ENCODE data around the gene B4GALT5.

Gene B4GALT5

DNA sequence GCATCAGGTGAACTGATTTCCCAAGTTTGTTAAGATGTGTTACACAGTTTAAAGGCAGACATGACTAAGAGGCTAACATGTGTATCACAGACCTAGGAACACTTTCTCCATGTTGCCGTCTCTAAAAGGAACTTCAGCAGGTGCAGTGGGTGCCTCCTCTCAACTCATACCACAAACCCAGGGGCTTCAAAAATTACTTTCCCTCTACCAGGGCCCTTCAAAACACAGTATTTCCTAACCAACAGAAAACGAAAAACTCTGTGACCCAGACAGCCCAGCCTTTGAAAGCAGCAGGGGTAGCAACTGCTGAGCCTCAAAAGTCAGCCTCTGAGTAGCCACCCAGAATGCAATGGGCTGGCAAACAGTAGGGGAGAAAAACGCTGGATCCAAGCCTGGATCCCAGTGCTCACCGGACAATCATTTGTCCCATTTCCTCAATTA, 28.5 kb downstream of the B4GALT5 start:
- Histone ChIP-seq H3K4me3 (ENCODE audit: low read depth in 1 of 2, low read length in 1 of 2) (peak overlapping the region in 1 of 2 experiments; percentile 15), H3K4me1 (ENCODE audit: control insufficient read depth in 1 of 2, insufficient read depth in 1 of 2, low read depth in 1 of 2, low read length in 1 of 2) (peaks cover 99 to 100% of the 10 kb centered on the region in 2 experiments), H3K36me3 (peaks cover 4% of the 10 kb centered on the region), H3K9me3 (no peaks in the 10 kb centered on the region), H3K27ac (peak overlapping the region; percentile 96), H3K27me3 (no peaks in the 10 kb centered on the region)
- TF ChIP-seq, protein P1, sequence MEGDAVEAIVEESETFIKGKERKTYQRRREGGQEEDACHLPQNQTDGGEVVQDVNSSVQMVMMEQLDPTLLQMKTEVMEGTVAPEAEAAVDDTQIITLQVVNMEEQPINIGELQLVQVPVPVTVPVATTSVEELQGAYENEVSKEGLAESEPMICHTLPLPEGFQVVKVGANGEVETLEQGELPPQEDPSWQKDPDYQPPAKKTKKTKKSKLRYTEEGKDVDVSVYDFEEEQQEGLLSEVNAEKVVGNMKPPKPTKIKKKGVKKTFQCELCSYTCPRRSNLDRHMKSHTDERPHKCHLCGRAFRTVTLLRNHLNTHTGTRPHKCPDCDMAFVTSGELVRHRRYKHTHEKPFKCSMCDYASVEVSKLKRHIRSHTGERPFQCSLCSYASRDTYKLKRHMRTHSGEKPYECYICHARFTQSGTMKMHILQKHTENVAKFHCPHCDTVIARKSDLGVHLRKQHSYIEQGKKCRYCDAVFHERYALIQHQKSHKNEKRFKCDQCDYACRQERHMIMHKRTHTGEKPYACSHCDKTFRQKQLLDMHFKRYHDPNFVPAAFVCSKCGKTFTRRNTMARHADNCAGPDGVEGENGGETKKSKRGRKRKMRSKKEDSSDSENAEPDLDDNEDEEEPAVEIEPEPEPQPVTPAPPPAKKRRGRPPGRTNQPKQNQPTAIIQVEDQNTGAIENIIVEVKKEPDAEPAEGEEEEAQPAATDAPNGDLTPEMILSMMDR (IDR thresholded peaks at IDR 0.05) = no peak

DNA sequence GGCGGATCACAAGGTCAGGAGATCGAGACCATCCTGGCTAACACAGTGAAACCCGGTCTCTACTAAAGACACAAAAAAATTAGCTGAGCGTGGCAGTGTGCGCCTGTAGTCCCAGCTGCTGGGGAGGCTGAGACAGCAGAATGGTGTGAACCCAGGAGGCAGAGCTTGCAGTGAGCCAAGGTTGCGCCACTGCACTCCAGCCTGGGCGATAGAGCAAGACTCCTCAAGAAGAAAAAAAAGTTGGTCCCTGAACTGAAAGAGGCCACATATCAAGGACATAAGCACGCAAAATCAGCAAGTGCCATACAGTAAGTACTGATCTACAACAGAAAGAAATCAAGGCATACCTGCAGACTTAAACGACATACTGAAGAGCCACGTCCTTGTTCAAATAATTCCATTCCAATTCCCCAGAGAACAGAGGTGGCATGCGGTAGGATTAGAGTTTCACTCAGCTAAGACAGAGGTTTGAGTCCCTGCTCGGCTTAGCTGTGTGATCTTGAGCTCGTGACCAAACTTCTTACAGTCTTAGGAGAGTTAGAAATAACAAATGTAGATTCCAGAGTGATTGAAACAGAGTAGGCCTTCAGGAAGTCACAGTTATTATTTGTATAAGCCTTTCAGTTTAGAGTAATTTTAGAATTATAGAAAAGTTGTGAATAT, 29.2 kb downstream of the B4GALT5 start:
- TF ChIP-seq, protein P1 (IDR thresholded peaks at IDR 0.05) = no peak
- peak overlapping the region; percentile 96 for H3K27ac ChIP-seq

DNA sequence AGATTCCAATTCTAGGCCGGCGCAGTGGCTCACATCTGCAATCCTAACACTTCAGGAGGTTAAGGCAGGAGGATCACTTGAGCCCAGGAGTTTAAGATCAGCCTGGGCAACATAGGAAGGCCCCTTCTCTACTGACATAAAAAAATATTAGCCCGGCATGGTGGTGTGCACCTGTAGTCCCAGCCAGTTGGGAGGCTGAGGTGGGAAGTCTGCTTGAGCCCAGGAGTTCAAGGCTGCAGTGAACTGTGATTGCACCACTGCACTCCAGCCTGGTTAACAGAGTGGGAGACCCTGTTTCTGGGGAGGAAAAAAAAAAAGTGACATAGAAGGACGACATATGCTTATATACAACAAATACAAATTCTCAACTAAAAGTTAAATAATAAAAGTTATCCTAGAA, 30.9 kb downstream of the B4GALT5 start:
- TF ChIP-seq, protein P1 (IDR thresholded peaks at IDR 0.05) = no peak
- Histone ChIP-seq H3K4me1 (ENCODE audit: control insufficient read depth in 1 of 2, insufficient read depth in 1 of 2, low read depth in 1 of 2, low read length in 1 of 2) (peaks cover 99 to 100% of the 10 kb centered on the region in 2 experiments), H3K27ac (peak overlapping the region; percentile 86), H3K4me3 (ENCODE audit: low read depth in 1 of 2, low read length in 1 of 2) (peak overlapping the region in 1 of 2 experiments; percentile 20), H3K9me3 (no peaks in the 10 kb centered on the region), H3K36me3 (peaks cover 4% of the 10 kb centered on the region), H3K27me3 (no peaks in the 10 kb centered on the region)

More for the DNA sequence above, 29.2 kb downstream of the B4GALT5 start:
- Histone ChIP-seq H3K27me3 (no peaks in the 10 kb centered on the region), H3K4me3 (ENCODE audit: low read depth in 1 of 2, low read length in 1 of 2) (no peak overlapping the region), H3K4me1 (ENCODE audit: control insufficient read depth in 1 of 2, insufficient read depth in 1 of 2, low read depth in 1 of 2, low read length in 1 of 2) (peaks cover 99 to 100% of the 10 kb centered on the region in 2 experiments), H3K9me3 (no peaks in the 10 kb centered on the region), H3K36me3 (peaks cover 4% of the 10 kb centered on the region)

DNA sequence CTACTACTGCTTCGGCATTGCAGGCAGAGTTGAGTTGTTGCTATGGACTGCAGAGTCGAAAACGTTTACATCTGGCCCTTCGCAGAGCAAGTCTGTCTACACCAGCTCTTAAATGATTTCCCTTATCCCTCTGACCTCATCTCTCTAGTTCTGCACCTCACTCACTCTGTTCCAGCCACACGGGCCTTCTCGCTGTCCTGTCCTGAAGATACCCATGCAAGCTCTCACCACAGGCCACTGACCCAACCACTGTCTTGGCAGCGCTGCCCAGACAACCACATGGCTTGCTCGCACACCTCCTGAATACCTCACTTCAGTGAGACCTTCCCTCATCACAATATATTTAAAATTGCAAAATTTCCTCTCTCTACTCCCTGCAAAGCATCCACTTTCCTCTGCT, 31.4 kb downstream of the B4GALT5 start:
- TF ChIP-seq, protein P1 (IDR thresholded peaks at IDR 0.05) = no peak
- Histone ChIP-seq H3K27me3 (no peaks in the 10 kb centered on the region), H3K27ac (peak overlapping the region; percentile 86), H3K9me3 (no peaks in the 10 kb centered on the region), H3K4me1 (ENCODE audit: control insufficient read depth in 1 of 2, insufficient read depth in 1 of 2, low read depth in 1 of 2, low read length in 1 of 2) (peaks cover 99 to 100% of the 10 kb centered on the region in 2 experiments), H3K36me3 (peaks cover 4% of the 10 kb centered on the region), H3K4me3 (ENCODE audit: low read depth in 1 of 2, low read length in 1 of 2) (peak overlapping the region in 1 of 2 experiments; percentile 20)

DNA sequence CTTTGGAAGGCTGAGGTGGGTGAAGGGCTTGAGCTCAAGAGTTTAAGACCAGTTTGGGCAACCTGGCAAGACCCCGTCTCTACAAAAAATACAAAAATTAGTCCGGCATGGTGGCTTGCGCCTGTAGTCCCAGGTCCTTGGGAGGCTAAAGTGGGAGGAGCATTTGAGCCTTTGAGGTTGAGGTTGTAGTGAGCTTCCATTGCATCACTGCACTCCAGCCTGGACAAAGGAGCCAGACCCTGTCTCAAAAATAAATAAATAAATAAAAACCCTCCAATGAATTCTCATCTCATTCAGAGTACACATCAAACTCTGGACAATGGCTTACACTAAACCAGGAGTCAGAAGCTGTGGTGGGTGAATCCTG, 31.8 kb downstream of the B4GALT5 start:
- peak overlapping the region; percentile 86 for H3K27ac ChIP-seq
- peaks cover 99 to 100% of the 10 kb centered on the region in 2 experiments for H3K4me1 ChIP-seq (ENCODE audit: control insufficient read depth in 1 of 2, insufficient read depth in 1 of 2, low read depth in 1 of 2, low read length in 1 of 2)
- no peaks in the 10 kb centered on the region for H3K9me3 ChIP-seq

More for the DNA sequence above, 31.8 kb downstream of the B4GALT5 start:
- Histone ChIP-seq H3K36me3 (peaks cover 4% of the 10 kb centered on the region), H3K27me3 (no peaks in the 10 kb centered on the region), H3K4me3 (ENCODE audit: low read depth in 1 of 2, low read length in 1 of 2) (peak overlapping the region in 1 of 2 experiments; percentile 20)
- TF ChIP-seq, protein P1 (IDR thresholded peaks at IDR 0.05) = no peak

All from neutrophil (primary cell).